IMR-90 (cell line): ENCODE measurements around the gene HSPB9. TPM values are rescaled to one million over a fixed set of nuclear protein-coding genes. Genes with fewer than 3 reads are reported as not detected.

Experiments
- ATAC-seq: fragments of 200-7000 bp; cut with Tn5 transposase; 2 replicates; pipeline ENCODE4 v1.9.1; 2020; ENCODE audit warnings: low read depth, mild to moderate bottlenecking, moderate library complexity
- BruUV-seq: library from RNA; stranded (reverse); fragments of 400-500 nt; replicated peaks from 2 replicates; lab custom pipeline; 2021; lab: Mats Ljungman, UMichigan
- CTCF ChIA-PET: fragments of 300-600 bp; formaldehyde crosslinking; extraction: SDS; loops from one replicate; lab custom pipeline; 2021; ENCODE audit warnings: antibody characterized with exemption; lab: Yijun Ruan, JAX
- POLR2A ChIA-PET: fragments of 300-600 bp; sonication (Branson Sonifier 250); formaldehyde crosslinking; loops from one replicate; lab custom pipeline; 2022; ENCODE audit warnings: antibody characterized with exemption; ENCODE audit not compliant: unreplicated experiment; lab: Charles Lee
- DNase-seq: peaks from one replicate; pipeline ENCODE4 v3.0.0; 2013
- H2AFZ ChIP-seq: replicated peaks from 2 replicates; pipeline ENCODE3; 2013; ENCODE audit warnings: low read length, mild to moderate bottlenecking; ENCODE audit not compliant: poor library complexity
- H2AK5ac ChIP-seq: 2 replicates; pipeline ENCODE4 v1.6.1; 2013; ENCODE audit warnings: low read depth, low read length, inconsistent platforms
- H2AK9ac ChIP-seq: replicated peaks from 2 replicates; pipeline ENCODE3; 2013; ENCODE audit warnings: mild to moderate bottlenecking, low read depth, low read length, moderate library complexity; ENCODE audit not compliant: poor library complexity
- H2BK120ac ChIP-seq: 2 replicates; pipeline ENCODE4 v1.6.1; 2013; ENCODE audit warnings: low read depth, low read length, inconsistent platforms
- H2BK15ac ChIP-seq: 3 replicates; pipeline ENCODE4 v1.6.1; 2013; ENCODE audit warnings: low read depth, low read length, inconsistent platforms
- H2BK20ac ChIP-seq: 2 replicates; pipeline ENCODE4 v1.6.1; 2013; ENCODE audit warnings: low read depth, mild to moderate bottlenecking, inconsistent platforms, low read length, moderate library complexity
- H2BK5ac ChIP-seq: 2 replicates; pipeline ENCODE4 v1.6.1; 2013; ENCODE audit warnings: mild to moderate bottlenecking, low read depth, low read length, inconsistent platforms; ENCODE audit not compliant: poor library complexity, severe bottlenecking
- H3K14ac ChIP-seq: replicated peaks from 2 replicates; pipeline ENCODE4 v1.6.1; 2013; ENCODE audit warnings: low read depth, low read length, inconsistent platforms
- H3K18ac ChIP-seq: 2 replicates; pipeline ENCODE4 v1.6.1; 2013; ENCODE audit warnings: low read depth, low read length, control low read depth
- H3K23ac ChIP-seq: 2 replicates; pipeline ENCODE4 v1.6.1; 2013; ENCODE audit warnings: low read depth, low read length, inconsistent platforms
- H3K27ac ChIP-seq: 2 replicates; pipeline ENCODE4 v1.5.1; 2013; ENCODE audit warnings: mild to moderate bottlenecking, control low read depth, low read length; ENCODE audit not compliant: insufficient read depth
- H3K27me3 ChIP-seq: 2 replicates; pipeline ENCODE4 v1.6.1; 2013; ENCODE audit warnings: low read length; ENCODE audit not compliant: control insufficient read depth, insufficient read depth
- H3K36me3 ChIP-seq: 2 replicates; pipeline ENCODE4 v1.6.1; 2013; ENCODE audit warnings: low read length, mixed read lengths; ENCODE audit not compliant: control insufficient read depth, insufficient read depth
- H3K4ac ChIP-seq: 2 replicates; pipeline ENCODE4 v1.6.1; 2013; ENCODE audit warnings: low read depth, low read length, inconsistent platforms
- H3K4me1 ChIP-seq: 2 replicates; pipeline ENCODE4 v1.6.1; 2013; ENCODE audit warnings: low read length, mixed read lengths; ENCODE audit not compliant: control insufficient read depth, insufficient read depth
- H3K4me2 ChIP-seq: 2 replicates; pipeline ENCODE4 v1.6.1; 2013; ENCODE audit warnings: low read depth, mild to moderate bottlenecking, control low read depth, low read length, moderate library complexity
- H3K4me3 ChIP-seq: 2 replicates; pipeline ENCODE4 v1.5.1; 2013; ENCODE audit warnings: low read depth, mild to moderate bottlenecking, control low read depth, low read length, moderate library complexity; ENCODE audit not compliant: insufficient read depth
- H3K56ac ChIP-seq: 2 replicates; pipeline ENCODE4 v1.6.1; 2013; ENCODE audit warnings: low read length, inconsistent platforms; ENCODE audit not compliant: insufficient read depth; ENCODE audit errors: extremely low read depth
- H3K79me1 ChIP-seq, 2 experiments: 2 replicates each; pipeline ENCODE4 v1.6.1; 2013; ENCODE audit warnings: low read length in 2 of 2, inconsistent platforms in 1 of 2, low read depth in 1 of 2
- H3K9ac ChIP-seq: 2 replicates; pipeline ENCODE4 v1.6.1; 2013; ENCODE audit warnings: low read depth, low read length, control low read depth
- H3K9me1 ChIP-seq: 2 replicates; pipeline ENCODE4 v1.6.1; 2013; ENCODE audit warnings: low read length, inconsistent platforms; ENCODE audit not compliant: insufficient read depth
- H3K9me3 ChIP-seq: 2 replicates; pipeline ENCODE4 v1.6.1; 2013; ENCODE audit warnings: low read length; ENCODE audit not compliant: control insufficient read depth, insufficient read depth
- H4K20me1 ChIP-seq: 2 replicates; pipeline ENCODE4 v1.6.1; 2013; ENCODE audit warnings: low read length, inconsistent platforms; ENCODE audit not compliant: insufficient read depth
- H4K5ac ChIP-seq: 2 replicates; pipeline ENCODE4 v1.6.1; 2013; ENCODE audit warnings: mild to moderate bottlenecking, low read depth, low read length, control low read depth
- H4K8ac ChIP-seq, 2 experiments: 2 replicates each; pipeline ENCODE4 v1.6.1; 2013; ENCODE audit warnings: low read depth in 2 of 2, low read length in 2 of 2, control low read depth in 1 of 2, inconsistent platforms in 1 of 2
- H4K91ac ChIP-seq: 2 replicates; pipeline ENCODE4 v1.6.1; 2013; ENCODE audit warnings: low read depth, low read length, inconsistent platforms; ENCODE audit not compliant: insufficient read depth
- MXI1 ChIP-seq: IDR thresholded peaks from 2 replicates; pipeline ENCODE4 v1.6.1; 2012; ENCODE audit warnings: low read depth, mild to moderate bottlenecking, low read length, moderate library complexity, borderline replicate concordance
- NFE2L2 ChIP-seq: fragments of 150-350 bp; IDR thresholded peaks from 2 replicates; pipeline ENCODE4 v1.6.1; 2016; ENCODE audit warnings: low read depth, mild to moderate bottlenecking, low read length
- WGBS, 2 experiments: methylation state at CpG; one replicate each; pipeline versions ENCODE4 v1.1.5 to v1.1.7; 2013; ENCODE audit warnings: missing lambda C conversion rate in 2 of 2; ENCODE audit not compliant: insufficient read length in 1 of 2; ENCODE audit errors: extremely low coverage in 2 of 2; 5-methylcytosine and 5-hydroxymethylcytosine counted together
- dilution Hi-C: fragments of 300-500 bp; cut with HindIII; formaldehyde crosslinking; loops from one replicate; pipeline ENCODE4 v1.14.3; 2018; ENCODE audit warnings: low sequenced_read_pairs; ENCODE audit not compliant: unreplicated experiment
- in situ Hi-C: fragments of 300-500 bp; cut with MboI; formaldehyde crosslinking; loops from 3 replicates; pipeline ENCODE4 v1.14.3; 2019; ENCODE audit warnings: low sequenced_read_pairs, inconsistent platforms, mixed read lengths
- intact Hi-C: fragments of 100-400 bp; cut with micrococcal nuclease; formaldehyde crosslinking; loops from 2 replicates; pipeline ENCODE4 v1.10.0; 2022
- polyA plus RNA-seq, 3 experiments: library from polyadenylated mRNA; depleted of rRNA; stranded (reverse); fragments of >200 nt; gene quantifications; 2 replicates each; pipeline ENCODE4 v1.2.3, GENCODE V29; 2012; ENCODE audit warnings: low replicate concordance in 1 of 3
- total RNA-seq: library from RNA; depleted of rRNA; stranded (reverse); fragments of >200 nt; gene quantifications from 2 replicates; pipeline ENCODE4 v1.2.3, GENCODE V29; 2012

HSPB9 gene
- total and polyA plus RNA-seq, 2 of the 4 experiments (the other 2 are of a cell fraction), result not detected

GRCh38 chr17:42094375-42095069, 28.1 kb upstream of the HSPB9 start:
- Histone ChIP-seq H3K9ac (no peak overlapping the region), H2BK5ac (no peak overlapping the region), H4K8ac (no peak overlapping the region), H2AK9ac (no peak overlapping the region), H3K4me2 (no peak overlapping the region), H2AK5ac (no peak overlapping the region), H3K4me3 (no peak overlapping the region), H3K9me1 (no peaks in the 10 kb centered on the region), H3K14ac (no peak overlapping the region), H2BK15ac (no peak overlapping the region), H3K23ac (0 out of 2 replicates have a peak overlapping the region, but pooled peaks have one; percentile 59), H3K56ac (no peak overlapping the region), H4K5ac (no peak overlapping the region), H2BK120ac (no peak overlapping the region), H2AFZ (no peak overlapping the region), H3K79me1 (no peaks in the 10 kb centered on the region), H4K91ac (no peak overlapping the region), H3K18ac (no peak overlapping the region), H3K9me3 (no peaks in the 10 kb centered on the region), H3K27me3 (peaks cover 80% of the 10 kb centered on the region), H3K27ac (no peak overlapping the region), H3K4me1 (no peaks in the 10 kb centered on the region), H3K4ac (no peak overlapping the region), H2BK20ac (no peak overlapping the region), H3K36me3 (no peaks in the 10 kb centered on the region), H4K20me1 (no peaks in the 10 kb centered on the region)
- DNase-seq, result no peak
- intact Hi-C loops (no loop called here), in situ Hi-C loops (no loop called here), dilution Hi-C loops (no loop called here)
- BruUV-seq, result no TSS peak
- TF ChIP-seq NFE2L2 (no peak), MXI1 (no peak)
- no peak for ATAC-seq
- 53% methylated on average over 3 of the region's 12 CpGs; no CpG with 5 or more reads in 1 of the 2 experiments for WGBS, 2 experiments
- ChIA-PET CTCF (no interaction called here), POLR2A (no interaction called here)
